Uterine smooth muscle cell (primary cell): ENCODE measurements around the gene TRIM49. TPM values are rescaled to one million over a fixed set of nuclear protein-coding genes. Genes with fewer than 3 reads are reported as not detected.

Source experiments
- total RNA-seq: library from RNA; depleted of rRNA; stranded (reverse); fragments of >200 nt; gene quantifications from 2 replicates; pipeline ENCODE4 v1.2.3, GENCODE V29; 2014

TRIM49 gene, protein sequence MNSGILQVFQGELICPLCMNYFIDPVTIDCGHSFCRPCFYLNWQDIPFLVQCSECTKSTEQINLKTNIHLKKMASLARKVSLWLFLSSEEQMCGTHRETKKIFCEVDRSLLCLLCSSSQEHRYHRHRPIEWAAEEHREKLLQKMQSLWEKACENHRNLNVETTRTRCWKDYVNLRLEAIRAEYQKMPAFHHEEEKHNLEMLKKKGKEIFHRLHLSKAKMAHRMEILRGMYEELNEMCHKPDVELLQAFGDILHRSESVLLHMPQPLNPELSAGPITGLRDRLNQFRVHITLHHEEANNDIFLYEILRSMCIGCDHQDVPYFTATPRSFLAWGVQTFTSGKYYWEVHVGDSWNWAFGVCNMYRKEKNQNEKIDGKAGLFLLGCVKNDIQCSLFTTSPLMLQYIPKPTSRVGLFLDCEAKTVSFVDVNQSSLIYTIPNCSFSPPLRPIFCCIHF
- not detected in 2 replicates for total RNA-seq

DNA sequence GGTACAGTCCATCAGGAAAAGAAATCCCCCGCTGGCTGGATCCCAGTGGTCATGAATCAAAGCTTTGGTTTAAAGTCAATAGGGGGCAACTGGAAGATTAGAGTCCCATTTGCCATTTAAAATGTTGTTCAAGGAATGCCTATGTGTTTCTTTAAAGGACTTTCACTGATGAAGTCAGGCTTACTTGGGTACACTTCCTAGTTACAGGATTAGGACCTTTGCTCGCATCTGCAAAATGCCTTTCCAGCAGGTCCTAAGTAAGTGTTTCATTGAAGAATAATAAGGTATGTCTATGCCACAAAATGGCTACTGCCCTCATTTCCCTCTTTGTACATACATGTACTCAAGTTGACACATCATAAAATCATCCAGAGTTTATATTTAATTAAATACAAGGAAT is at the start of gene TRIM49:
TRIM49 (minus strand) TSS at position 101 of the 400 bp plus-strand sequence. CDS start 4,106 bp downstream, outside the sequence.

Other genes starting within 250 kb of the TRIM49 start
- gene TRIM77, start 98.3 kb downstream of the TRIM49 start, total RNA-seq = not detected in 2 replicates
- gene TRIM64B, start 69.9 kb upstream of the TRIM49 start, total RNA-seq = not detected in 2 replicates
- gene TRIM49D1, start 113.7 kb upstream of the TRIM49 start, total RNA-seq = under 0.01 TPM in 1 of 2 replicates, not detected in the other
- not detected in 2 replicates for gene TRIM49D2, start 115.5 kb upstream of the TRIM49 start, total RNA-seq
- not detected in 2 replicates for gene TRIM64, start 157.5 kb upstream of the TRIM49 start, total RNA-seq
- not detected in 2 replicates for gene TRIM49C, start 222.5 kb upstream of the TRIM49 start, total RNA-seq